MM.1S (cell line): Measurements from ENCODE around the gene DTX1.

Experiments used
- DNase-seq: peaks from one replicate; pipeline ENCODE4 v3.0.0-alpha.2; 2015
- H2AFZ ChIP-seq: fragments of 300-600 bp; sonication (generic); 2 replicates; pipeline ENCODE4 v1.6.0; 2016; ENCODE audit warnings: antibody characterized with exemption, low read length
- H3F3A ChIP-seq: fragments of 300-600 bp; sonication (generic); 2 replicates; pipeline ENCODE4 v1.6.1; 2016; ENCODE audit warnings: mild to moderate bottlenecking, antibody characterized with exemption, low read length, moderate library complexity, mixed read lengths; ENCODE audit not compliant: insufficient read depth
- H3K27ac ChIP-seq: fragments of 300-600 bp; sonication (generic); 2 replicates; pipeline ENCODE4 v1.5.1; 2016; ENCODE audit warnings: mild to moderate bottlenecking, low read length
- H3K27me3 ChIP-seq: fragments of 300-600 bp; sonication (generic); replicated peaks from 2 replicates; pipeline ENCODE4 v1.6.0; 2016; ENCODE audit warnings: low read length; ENCODE audit not compliant: insufficient read depth
- H3K36me3 ChIP-seq: fragments of 300-600 bp; sonication (generic); replicated peaks from 2 replicates; pipeline ENCODE4 v1.6.1; 2016; ENCODE audit warnings: mild to moderate bottlenecking, low read length, mixed read lengths; ENCODE audit not compliant: insufficient read depth
- H3K4me1 ChIP-seq: fragments of 300-600 bp; sonication (generic); 2 replicates; pipeline ENCODE4 v1.6.1; 2016; ENCODE audit warnings: low read length, mixed read lengths
- H3K4me2 ChIP-seq: fragments of 300-600 bp; sonication (generic); 2 replicates; pipeline ENCODE4 v1.6.0; 2016; ENCODE audit warnings: low read depth, low read length
- H3K4me3 ChIP-seq: fragments of 300-600 bp; sonication (generic); 2 replicates; pipeline ENCODE4 v1.5.1; 2016; ENCODE audit warnings: low read length, mixed read lengths
- H3K79me2 ChIP-seq: fragments of 300-600 bp; sonication (generic); 2 replicates; pipeline ENCODE4 v1.6.1; 2016; ENCODE audit warnings: mixed run types, low read length, mixed read lengths
- H3K9ac ChIP-seq: fragments of 300-600 bp; sonication (generic); 2 replicates; pipeline ENCODE4 v1.6.1; 2016; ENCODE audit warnings: low read length, mixed read lengths
- H3K9me2 ChIP-seq: fragments of 300-600 bp; sonication (generic); replicated peaks from 2 replicates; pipeline ENCODE4 v1.6.1; 2016; ENCODE audit warnings: mild to moderate bottlenecking, low read length, mixed read lengths; ENCODE audit not compliant: insufficient read depth
- H3K9me3 ChIP-seq: fragments of 300-600 bp; sonication (generic); replicated peaks from 2 replicates; pipeline ENCODE4 v1.6.1; 2016; ENCODE audit warnings: mild to moderate bottlenecking, low read length, mixed read lengths; ENCODE audit not compliant: insufficient read depth
- H4K20me1 ChIP-seq: fragments of 300-600 bp; sonication (generic); 2 replicates; pipeline ENCODE4 v1.6.1; 2016; ENCODE audit warnings: mild to moderate bottlenecking, low read length, moderate library complexity, mixed read lengths; ENCODE audit not compliant: insufficient read depth
- EZH2 ChIP-seq: fragments of 300-600 bp; sonication (generic); optimal IDR thresholded peaks from 2 replicates; pipeline ENCODE3; 2017; ENCODE audit warnings: low read depth, mild to moderate bottlenecking, antibody characterized with exemption, low read length, mixed read lengths
- EZH2phosphoT487 ChIP-seq: fragments of 300-600 bp; sonication (generic); IDR thresholded peaks from 2 replicates; pipeline ENCODE4 v1.6.1; 2018; ENCODE audit warnings: antibody characterized with exemption, low read length
- TF ChIP-seq, protein P1 (sequence below): fragments of 300-600 bp; sonication (generic); IDR thresholded peaks from 2 replicates; pipeline ENCODE4 v1.5.1; 2016; ENCODE audit warnings: antibody characterized with exemption, low read length, mixed read lengths

DTX1 gene

DNA sequence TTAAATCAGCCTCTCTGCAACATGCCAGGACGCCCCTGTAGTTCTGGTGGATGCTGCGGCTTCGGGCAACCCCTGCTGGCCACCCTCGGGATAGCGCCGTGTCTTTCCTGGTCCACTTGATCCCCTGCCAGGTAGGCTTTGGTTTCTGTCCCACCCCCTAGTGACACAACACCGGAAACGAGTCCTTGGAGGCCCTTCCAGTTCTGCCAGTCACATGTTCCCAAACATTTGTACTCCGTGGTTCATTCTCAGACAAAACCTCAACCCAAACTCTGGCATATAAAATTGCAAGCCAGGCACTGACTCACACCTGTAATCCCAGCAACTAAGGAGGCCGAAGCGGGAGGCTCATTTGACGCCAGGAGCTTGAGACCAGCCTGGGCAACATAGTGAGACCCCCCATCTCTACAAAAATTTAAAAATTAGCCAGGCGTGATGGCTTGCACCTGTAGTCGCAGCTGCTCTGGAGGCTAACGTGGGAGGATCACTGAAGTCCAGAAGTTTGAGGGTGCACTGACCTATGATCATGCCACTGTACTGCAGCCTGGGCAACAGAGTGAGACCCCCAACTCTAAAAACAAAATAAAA lies 42.0 kb downstream of the DTX1 start:
- no peak for TF ChIP-seq EZH2
- TF ChIP-seq EZH2phosphoT487, result no peak
- TF ChIP-seq, protein P1, sequence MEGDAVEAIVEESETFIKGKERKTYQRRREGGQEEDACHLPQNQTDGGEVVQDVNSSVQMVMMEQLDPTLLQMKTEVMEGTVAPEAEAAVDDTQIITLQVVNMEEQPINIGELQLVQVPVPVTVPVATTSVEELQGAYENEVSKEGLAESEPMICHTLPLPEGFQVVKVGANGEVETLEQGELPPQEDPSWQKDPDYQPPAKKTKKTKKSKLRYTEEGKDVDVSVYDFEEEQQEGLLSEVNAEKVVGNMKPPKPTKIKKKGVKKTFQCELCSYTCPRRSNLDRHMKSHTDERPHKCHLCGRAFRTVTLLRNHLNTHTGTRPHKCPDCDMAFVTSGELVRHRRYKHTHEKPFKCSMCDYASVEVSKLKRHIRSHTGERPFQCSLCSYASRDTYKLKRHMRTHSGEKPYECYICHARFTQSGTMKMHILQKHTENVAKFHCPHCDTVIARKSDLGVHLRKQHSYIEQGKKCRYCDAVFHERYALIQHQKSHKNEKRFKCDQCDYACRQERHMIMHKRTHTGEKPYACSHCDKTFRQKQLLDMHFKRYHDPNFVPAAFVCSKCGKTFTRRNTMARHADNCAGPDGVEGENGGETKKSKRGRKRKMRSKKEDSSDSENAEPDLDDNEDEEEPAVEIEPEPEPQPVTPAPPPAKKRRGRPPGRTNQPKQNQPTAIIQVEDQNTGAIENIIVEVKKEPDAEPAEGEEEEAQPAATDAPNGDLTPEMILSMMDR, result peak; percentile 65
- Histone ChIP-seq H2AFZ (no peak overlapping the region), H3K27me3 (no peaks in the 10 kb centered on the region), H3K27ac (no peak overlapping the region), H4K20me1 (no peaks in the 10 kb centered on the region), H3K4me3 (no peak overlapping the region), H3K9ac (no peak overlapping the region), H3K9me3 (no peaks in the 10 kb centered on the region), H3F3A (no peaks in the 10 kb centered on the region), H3K79me2 (no peaks in the 10 kb centered on the region), H3K4me2 (no peak overlapping the region), H3K9me2 (no peaks in the 10 kb centered on the region), H3K4me1 (no peaks in the 10 kb centered on the region), H3K36me3 (no peaks in the 10 kb centered on the region)
- peak; percentile 9 for DNase-seq

DNA sequence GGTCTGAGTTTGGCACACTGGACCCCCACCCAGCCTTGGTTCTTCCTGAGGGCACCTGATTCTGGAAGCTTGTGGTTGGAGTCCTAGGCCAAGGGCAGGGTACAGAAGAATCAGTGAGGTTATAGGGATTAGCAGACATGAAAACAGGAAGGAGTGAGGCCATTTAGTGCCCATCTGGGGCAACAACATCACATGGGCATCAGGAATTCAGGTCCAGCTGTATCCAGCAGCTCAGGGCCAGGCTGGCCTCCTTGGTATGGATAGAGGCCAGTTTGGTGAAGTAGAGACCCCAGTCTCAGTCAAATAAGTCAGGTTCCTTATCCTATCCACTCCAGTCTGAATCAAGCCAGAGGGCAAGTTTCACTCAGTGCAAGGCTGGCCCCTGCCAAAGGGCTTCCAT lies 42.8 kb downstream of the DTX1 start:
- H3K36me3 ChIP-seq, result no peaks in the 10 kb centered on the region
- H3K9me2 ChIP-seq, result no peaks in the 10 kb centered on the region
- TF ChIP-seq EZH2, result no peak
- TF ChIP-seq, protein P1, result no peak
- TF ChIP-seq EZH2phosphoT487, result no peak
- H2AFZ ChIP-seq, result no peak overlapping the region
- H3K27me3 ChIP-seq, result no peaks in the 10 kb centered on the region
- H3K9ac ChIP-seq, result no peak overlapping the region
- no peak overlapping the region for H3K27ac ChIP-seq
- no peak overlapping the region for H3K4me3 ChIP-seq
- no peak overlapping the region for H3K4me2 ChIP-seq
- no peaks in the 10 kb centered on the region for H4K20me1 ChIP-seq
- no peaks in the 10 kb centered on the region for H3K79me2 ChIP-seq
- no peak for DNase-seq
- no peaks in the 10 kb centered on the region for H3K4me1 ChIP-seq
- no peaks in the 10 kb centered on the region for H3K9me3 ChIP-seq
- no peaks in the 10 kb centered on the region for H3F3A ChIP-seq

DNA sequence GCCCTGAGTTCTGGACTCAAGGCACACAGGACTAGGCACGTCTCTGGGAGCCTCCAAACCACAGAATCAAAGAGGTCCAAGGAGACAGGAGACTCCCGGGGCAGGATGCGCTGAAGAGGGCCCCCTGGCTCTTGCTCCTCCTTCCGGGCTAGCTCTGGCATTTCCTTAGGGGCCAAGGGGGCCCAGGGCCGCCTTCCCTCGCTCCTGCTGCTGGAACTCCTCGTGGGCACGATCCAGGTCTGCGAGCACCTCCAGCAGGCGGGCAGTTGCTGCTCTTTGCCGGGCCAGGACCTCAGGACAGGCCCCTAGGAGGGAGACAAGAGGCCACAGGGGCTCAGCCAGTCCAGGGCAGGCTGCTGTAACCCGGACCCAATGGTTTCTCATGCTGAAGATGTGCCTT lies 43.2 kb downstream of the DTX1 start:
- Histone ChIP-seq H3K27me3 (no peaks in the 10 kb centered on the region), H2AFZ (no peak overlapping the region), H3K27ac (no peak overlapping the region), H3K4me2 (no peak overlapping the region), H3K4me1 (no peaks in the 10 kb centered on the region), H4K20me1 (no peaks in the 10 kb centered on the region), H3K9me3 (no peaks in the 10 kb centered on the region), H3F3A (no peaks in the 10 kb centered on the region), H3K9me2 (no peaks in the 10 kb centered on the region), H3K79me2 (no peaks in the 10 kb centered on the region), H3K4me3 (no peak overlapping the region), H3K36me3 (no peaks in the 10 kb centered on the region), H3K9ac (no peak overlapping the region)
- TF ChIP-seq, protein P1, result no peak
- TF ChIP-seq EZH2 (no peak), EZH2phosphoT487 (no peak)
- no peak for DNase-seq
